Liver (tissue), 9 donors: Measurements from ENCODE around the gene PPP1R16B. TPM values are rescaled to one million over a fixed set of nuclear protein-coding genes. Genes with fewer than 3 reads are reported as not detected.

ENCODE experiments used
- DNase-seq: peaks from one replicate; pipeline ENCODE4 v3.0.0-alpha.2; 2017; ENCODE audit warnings: low spot score
- H3K27ac ChIP-seq, 2 donors: one replicate each; pipeline ENCODE4 v1.7.0; 2013; ENCODE audit warnings: inconsistent platforms in 2 of 2, low read length in 2 of 2, control low read depth in 1 of 2, low read depth in 1 of 2, mild to moderate bottlenecking in 1 of 2
- H3K27me3 ChIP-seq, 4 donors: one replicate each; pipeline versions ENCODE4 v1.6.1 to v1.7.0; 2013; ENCODE audit warnings: low read length in 3 of 4, inconsistent platforms in 1 of 4, mild to moderate bottlenecking in 1 of 4, moderate library complexity in 1 of 4; ENCODE audit not compliant: control insufficient read depth in 4 of 4, insufficient read depth in 4 of 4
- H3K36me3 ChIP-seq, 4 donors: one replicate each; pipeline versions ENCODE4 v1.6.1 to v1.7.0; 2013; ENCODE audit warnings: low read length in 3 of 4, mild to moderate bottlenecking in 3 of 4, low read depth in 1 of 4, moderate library complexity in 1 of 4; ENCODE audit not compliant: control insufficient read depth in 4 of 4, insufficient read depth in 3 of 4
- H3K4me1 ChIP-seq, 4 donors: one replicate each; pipeline versions ENCODE4 v1.6.1 to v1.7.0; 2013; ENCODE audit warnings: low read length in 3 of 4, mild to moderate bottlenecking in 3 of 4, moderate library complexity in 1 of 4; ENCODE audit not compliant: control insufficient read depth in 4 of 4, insufficient read depth in 4 of 4
- H3K4me3 ChIP-seq, 3 donors: one replicate each; pipeline versions ENCODE4 v1.6.1 to v1.7.0; 2013; ENCODE audit warnings: low read length in 3 of 3, control low read depth in 1 of 3, low read depth in 1 of 3, mild to moderate bottlenecking in 1 of 3
- H3K9ac ChIP-seq, 2 donors: one replicate each; pipeline ENCODE4 v1.7.0; 2013; ENCODE audit warnings: low read length in 2 of 2, mild to moderate bottlenecking in 2 of 2, moderate library complexity in 2 of 2, control low read depth in 1 of 2, low read depth in 1 of 2
- H3K9me3 ChIP-seq, 4 donors: one replicate each; pipeline versions ENCODE4 v1.6.1 to v1.7.0; 2013; ENCODE audit warnings: low read length in 3 of 4; ENCODE audit not compliant: control insufficient read depth in 4 of 4
- EGR1 ChIP-seq, 2 donors: IDR thresholded peaks; 2 replicates each; pipeline ENCODE4 v1.6.1; 2016 to 2018; ENCODE audit warnings: antibody characterized with exemption in 2 of 2, low read depth in 2 of 2
- FOXA1 ChIP-seq: IDR thresholded peaks from 2 replicates; pipeline ENCODE4 v1.6.1; 2016; ENCODE audit warnings: antibody characterized with exemption
- FOXA2 ChIP-seq: IDR thresholded peaks from 2 replicates; pipeline ENCODE4 v1.6.1; 2016; ENCODE audit warnings: antibody characterized with exemption
- GABPA ChIP-seq, 2 donors: IDR thresholded peaks in 1 of 2; conservative IDR thresholded peaks in 1 of 2; 2 replicates each; pipeline ENCODE4 v1.6.1; 2016; ENCODE audit warnings: antibody characterized with exemption in 2 of 2, mild to moderate bottlenecking in 1 of 2, moderate library complexity in 1 of 2
- HNF4A ChIP-seq, 2 donors: conservative IDR thresholded peaks; 2 replicates each; pipeline ENCODE4 v1.6.1; 2016; ENCODE audit warnings: antibody characterized with exemption in 2 of 2, mild to moderate bottlenecking in 2 of 2
- HNF4G ChIP-seq: IDR thresholded peaks from 2 replicates; pipeline ENCODE4 v1.6.1; 2016; ENCODE audit warnings: antibody characterized with exemption
- RXRA ChIP-seq, 2 donors: IDR thresholded peaks; 2 replicates each; pipeline ENCODE4 v1.6.1; 2017 to 2018; ENCODE audit warnings: antibody characterized with exemption in 2 of 2, mild to moderate bottlenecking in 1 of 2
- TAF1 ChIP-seq: conservative IDR thresholded peaks from 2 replicates; pipeline ENCODE4 v1.6.1; 2016; ENCODE audit warnings: antibody characterized with exemption, mild to moderate bottlenecking
- YY1 ChIP-seq: IDR thresholded peaks from 2 replicates; pipeline ENCODE4 v1.6.1; 2016; ENCODE audit warnings: antibody characterized with exemption, mild to moderate bottlenecking
- WGBS: extraction: QIAGEN DNeasy Blood & Tissue Kit; methylation state at CpG from one replicate; pipeline ENCODE4 v1.1.7; 2013; 5-methylcytosine and 5-hydroxymethylcytosine counted together
- polyA plus RNA-seq, 2 donors: library from polyadenylated mRNA; stranded (reverse) in 1 of 2; unstranded in 1 of 2; fragments of 200-250 nt in 1 of 2; fragments of >200 nt in 1 of 2; fragmentation: Nextera tagmentation in 1 of 2; extraction: Ambion mirVana in 1 of 2; gene quantifications; one replicate each; pipeline versions ENCODE4 v1.2.1 to v1.2.3, GENCODE V29; 2013 to 2015
- total RNA-seq, 2 donors: library from RNA; depleted of rRNA; stranded (reverse); fragments of >200 nt; gene quantifications; one replicate each; pipeline ENCODE4 v1.2.3, GENCODE V29; 2014
- TF ChIP-seq, protein P1 (sequence below): IDR thresholded peaks from 2 replicates; pipeline ENCODE4 v1.6.1; 2016; ENCODE audit warnings: antibody characterized with exemption, mild to moderate bottlenecking
- TF ChIP-seq, protein P2 (sequence below): IDR thresholded peaks from 2 replicates; pipeline ENCODE4 v1.6.1; 2016; ENCODE audit warnings: antibody characterized with exemption
- donor health status: healthy.
- donor health status: healthy.
- donor health status: healthy.
- donor health status: healthy.
- donor health status: healthy.

The PPP1R16B gene
- total and polyA plus RNA-seq, 4 donors, result 0.84 to 5.7 (median 1.2) TPM

DNA sequence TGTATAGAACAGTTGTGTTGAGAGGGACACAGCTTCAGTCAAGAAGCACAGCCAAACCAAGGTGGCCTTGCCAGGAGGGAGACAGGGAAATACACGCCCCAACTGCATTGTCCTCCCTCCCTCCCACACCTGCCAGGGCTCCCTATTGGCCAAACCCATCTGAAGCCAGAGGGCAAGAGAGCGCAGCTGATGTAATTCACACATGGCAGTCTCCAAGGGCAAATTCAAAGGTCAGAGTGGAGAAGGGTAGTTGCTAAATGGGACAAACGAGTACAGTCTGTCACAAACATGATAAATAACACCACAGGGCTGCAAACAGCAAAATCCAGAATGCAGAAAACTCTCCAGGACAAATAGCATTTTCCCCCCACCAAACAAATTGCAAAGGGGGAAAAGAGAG is 23.2 kb upstream of the PPP1R16B start (continued):
- TF ChIP-seq, protein P1, sequence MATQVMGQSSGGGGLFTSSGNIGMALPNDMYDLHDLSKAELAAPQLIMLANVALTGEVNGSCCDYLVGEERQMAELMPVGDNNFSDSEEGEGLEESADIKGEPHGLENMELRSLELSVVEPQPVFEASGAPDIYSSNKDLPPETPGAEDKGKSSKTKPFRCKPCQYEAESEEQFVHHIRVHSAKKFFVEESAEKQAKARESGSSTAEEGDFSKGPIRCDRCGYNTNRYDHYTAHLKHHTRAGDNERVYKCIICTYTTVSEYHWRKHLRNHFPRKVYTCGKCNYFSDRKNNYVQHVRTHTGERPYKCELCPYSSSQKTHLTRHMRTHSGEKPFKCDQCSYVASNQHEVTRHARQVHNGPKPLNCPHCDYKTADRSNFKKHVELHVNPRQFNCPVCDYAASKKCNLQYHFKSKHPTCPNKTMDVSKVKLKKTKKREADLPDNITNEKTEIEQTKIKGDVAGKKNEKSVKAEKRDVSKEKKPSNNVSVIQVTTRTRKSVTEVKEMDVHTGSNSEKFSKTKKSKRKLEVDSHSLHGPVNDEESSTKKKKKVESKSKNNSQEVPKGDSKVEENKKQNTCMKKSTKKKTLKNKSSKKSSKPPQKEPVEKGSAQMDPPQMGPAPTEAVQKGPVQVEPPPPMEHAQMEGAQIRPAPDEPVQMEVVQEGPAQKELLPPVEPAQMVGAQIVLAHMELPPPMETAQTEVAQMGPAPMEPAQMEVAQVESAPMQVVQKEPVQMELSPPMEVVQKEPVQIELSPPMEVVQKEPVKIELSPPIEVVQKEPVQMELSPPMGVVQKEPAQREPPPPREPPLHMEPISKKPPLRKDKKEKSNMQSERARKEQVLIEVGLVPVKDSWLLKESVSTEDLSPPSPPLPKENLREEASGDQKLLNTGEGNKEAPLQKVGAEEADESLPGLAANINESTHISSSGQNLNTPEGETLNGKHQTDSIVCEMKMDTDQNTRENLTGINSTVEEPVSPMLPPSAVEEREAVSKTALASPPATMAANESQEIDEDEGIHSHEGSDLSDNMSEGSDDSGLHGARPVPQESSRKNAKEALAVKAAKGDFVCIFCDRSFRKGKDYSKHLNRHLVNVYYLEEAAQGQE, result peak; percentile 36

DNA sequence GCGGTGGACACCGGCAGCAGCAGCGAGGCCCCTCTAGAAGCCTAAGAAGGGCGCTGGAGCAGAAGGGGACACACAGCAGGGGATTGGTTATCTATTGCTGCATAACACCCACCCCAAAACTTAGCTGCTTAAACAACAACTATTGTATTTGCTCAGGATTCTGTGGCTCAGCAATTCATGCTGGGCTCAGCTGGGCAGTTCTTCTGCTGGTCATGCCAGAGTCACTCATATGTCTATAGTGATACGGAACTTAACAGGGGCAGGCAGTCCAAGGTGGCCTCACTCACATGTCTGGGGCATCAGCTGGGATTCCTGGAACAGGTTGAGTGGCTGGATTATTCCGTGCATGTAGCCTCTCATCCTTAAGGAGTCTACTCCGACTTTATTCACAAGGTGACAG is 17.6 kb upstream of the PPP1R16B start:
- Histone ChIP-seq H3K27ac (no peak overlapping the region), H3K27me3 (no peaks in the 10 kb centered on the region), H3K4me1 (peaks cover 0 to 4% (median 0%) of the 10 kb centered on the region in 4 donors), H3K9me3 (no peaks in the 10 kb centered on the region), H3K36me3 (no peaks in the 10 kb centered on the region), H3K9ac (no peak overlapping the region), H3K4me3 (no peak overlapping the region)
- DNase-seq, result no peak
- WGBS, result 91% methylated on average over 7 of the region's 7 CpGs
- TF ChIP-seq GABPA (IDR thresholded peaks at IDR 0.05 in 1 of 2, conservative IDR thresholded peaks at IDR 0.05 in 1 of 2) (no peak), HNF4G (no peak), FOXA2 (no peak), HNF4A (conservative IDR thresholded peaks at IDR 0.05) (no peak), RXRA (IDR thresholded peaks at IDR 0.05) (no peak), YY1 (no peak), EGR1 (IDR thresholded peaks at IDR 0.05; ENCODE audit: low read depth in 2 of 2) (no peak)
- TF ChIP-seq, protein P2, sequence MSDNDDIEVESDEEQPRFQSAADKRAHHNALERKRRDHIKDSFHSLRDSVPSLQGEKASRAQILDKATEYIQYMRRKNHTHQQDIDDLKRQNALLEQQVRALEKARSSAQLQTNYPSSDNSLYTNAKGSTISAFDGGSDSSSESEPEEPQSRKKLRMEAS, result no peak

DNA sequence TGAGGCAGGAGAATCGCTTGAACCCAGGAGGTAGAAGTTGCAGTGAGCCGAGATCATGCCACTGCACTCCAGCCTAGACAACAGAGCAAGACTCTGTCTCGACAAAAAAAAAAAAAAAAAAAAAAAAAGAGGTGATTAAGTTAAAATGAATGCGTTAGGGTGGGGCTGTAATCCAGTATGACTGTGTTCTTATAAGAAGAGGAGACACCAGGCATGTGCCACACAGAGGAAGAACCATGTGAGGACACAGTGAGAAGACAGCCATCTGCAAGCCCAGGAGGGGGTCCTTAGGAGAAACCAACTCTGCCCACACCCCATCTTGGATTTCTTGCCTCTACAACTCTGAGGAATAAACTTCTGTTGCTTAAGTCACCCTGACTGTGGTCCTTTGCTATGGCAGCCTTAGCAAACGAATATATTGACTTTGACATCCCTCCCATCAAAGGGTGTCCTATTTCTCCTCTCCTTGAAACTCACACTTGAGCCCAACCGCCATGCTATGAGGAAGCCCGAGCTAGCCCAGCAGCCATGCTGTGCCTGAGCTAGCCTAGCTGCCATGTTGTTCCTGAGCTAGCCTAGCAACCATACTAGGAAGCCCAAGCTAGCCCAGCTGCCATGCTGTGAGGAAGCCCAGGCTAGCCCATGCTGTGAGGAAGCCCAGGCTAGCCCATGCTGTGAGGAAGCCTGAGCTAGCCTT is 15.8 kb upstream of the PPP1R16B start:
- no peak overlapping the region for H3K27ac ChIP-seq
- H3K36me3 ChIP-seq, result no peaks in the 10 kb centered on the region
- no peaks in the 10 kb centered on the region for H3K27me3 ChIP-seq
- peaks cover 0 to 4% (median 0%) of the 10 kb centered on the region in 4 donors for H3K4me1 ChIP-seq
- H3K9ac ChIP-seq, result no peak overlapping the region
- no peak overlapping the region for H3K4me3 ChIP-seq
- TF ChIP-seq HNF4A (conservative IDR thresholded peaks at IDR 0.05) (no peak), TAF1 (no peak), FOXA1 (no peak)
- DNase-seq, result no peak
- no peaks in the 10 kb centered on the region for H3K9me3 ChIP-seq
- WGBS, result 89% methylated on average over 7 of the region's 7 CpGs
